Lower leg skin (tissue), 3 donors: ENCODE measurements around the gene NIF3L1.

Source experiments
- POLR2A ChIP-seq, 2 donors: fragments of 450-650 bp; IDR thresholded peaks; one replicate each; pipeline ENCODE4 v1.6.1; 2016 to 2017; ENCODE audit warnings: antibody characterized with exemption in 2 of 2, mild to moderate bottlenecking in 1 of 2, moderate library complexity in 1 of 2
- TF ChIP-seq, protein P1 (sequence below), 3 donors: fragments of 450-650 bp; IDR thresholded peaks; one replicate each; pipeline ENCODE4 v1.5.1; 2016; ENCODE audit warnings: antibody characterized with exemption in 3 of 3, mild to moderate bottlenecking in 3 of 3, moderate library complexity in 2 of 3

DNA sequence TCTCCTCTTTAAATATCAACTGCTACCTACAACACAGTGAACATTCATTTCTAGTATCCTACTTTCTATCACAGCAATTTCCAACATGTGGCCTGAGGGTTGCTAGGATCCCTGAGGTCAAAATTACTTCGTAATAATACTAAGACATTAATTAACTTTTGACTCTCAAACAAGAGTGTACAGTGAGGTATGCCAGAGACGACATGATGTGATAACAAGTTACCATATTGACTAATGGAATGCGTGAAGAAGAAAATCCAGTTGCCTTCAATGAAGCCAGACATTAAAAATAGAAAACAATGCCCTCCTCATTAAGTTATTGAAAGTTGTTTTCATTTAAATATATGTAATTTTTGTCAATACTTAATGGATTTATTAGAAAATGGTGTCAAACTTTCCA lies 61.2 kb downstream of the NIF3L1 start:
- no peak for TF ChIP-seq POLR2A (IDR thresholded peaks at IDR 0.05)
- TF ChIP-seq, protein P1, sequence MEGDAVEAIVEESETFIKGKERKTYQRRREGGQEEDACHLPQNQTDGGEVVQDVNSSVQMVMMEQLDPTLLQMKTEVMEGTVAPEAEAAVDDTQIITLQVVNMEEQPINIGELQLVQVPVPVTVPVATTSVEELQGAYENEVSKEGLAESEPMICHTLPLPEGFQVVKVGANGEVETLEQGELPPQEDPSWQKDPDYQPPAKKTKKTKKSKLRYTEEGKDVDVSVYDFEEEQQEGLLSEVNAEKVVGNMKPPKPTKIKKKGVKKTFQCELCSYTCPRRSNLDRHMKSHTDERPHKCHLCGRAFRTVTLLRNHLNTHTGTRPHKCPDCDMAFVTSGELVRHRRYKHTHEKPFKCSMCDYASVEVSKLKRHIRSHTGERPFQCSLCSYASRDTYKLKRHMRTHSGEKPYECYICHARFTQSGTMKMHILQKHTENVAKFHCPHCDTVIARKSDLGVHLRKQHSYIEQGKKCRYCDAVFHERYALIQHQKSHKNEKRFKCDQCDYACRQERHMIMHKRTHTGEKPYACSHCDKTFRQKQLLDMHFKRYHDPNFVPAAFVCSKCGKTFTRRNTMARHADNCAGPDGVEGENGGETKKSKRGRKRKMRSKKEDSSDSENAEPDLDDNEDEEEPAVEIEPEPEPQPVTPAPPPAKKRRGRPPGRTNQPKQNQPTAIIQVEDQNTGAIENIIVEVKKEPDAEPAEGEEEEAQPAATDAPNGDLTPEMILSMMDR (IDR thresholded peaks at IDR 0.05): no peak
